KOPT-K1 (cell line): ENCODE results near the gene IDE.

Source experiments
- H3K27ac ChIP-seq: fragments of 200-600 bp; sonication (generic); 2 replicates; pipeline ENCODE4 v1.5.1; 2016; ENCODE audit warnings: antibody characterized with exemption, mild to moderate bottlenecking, low read depth, low read length; ENCODE audit not compliant: poor library complexity, severe bottlenecking
- H3K36me3 ChIP-seq: fragments of 200-600 bp; sonication (generic); 2 replicates; pipeline ENCODE4 v1.5.1; 2017; ENCODE audit warnings: antibody characterized with exemption, mild to moderate bottlenecking, low read length, moderate library complexity; ENCODE audit not compliant: insufficient read depth
- H3K9me3 ChIP-seq: fragments of 200-600 bp; sonication (generic); 2 replicates; pipeline ENCODE4 v1.5.1; 2017; ENCODE audit warnings: antibody characterized with exemption, low read length, mild to moderate bottlenecking; ENCODE audit not compliant: insufficient read depth, poor library complexity, severe bottlenecking

Gene IDE

DNA sequence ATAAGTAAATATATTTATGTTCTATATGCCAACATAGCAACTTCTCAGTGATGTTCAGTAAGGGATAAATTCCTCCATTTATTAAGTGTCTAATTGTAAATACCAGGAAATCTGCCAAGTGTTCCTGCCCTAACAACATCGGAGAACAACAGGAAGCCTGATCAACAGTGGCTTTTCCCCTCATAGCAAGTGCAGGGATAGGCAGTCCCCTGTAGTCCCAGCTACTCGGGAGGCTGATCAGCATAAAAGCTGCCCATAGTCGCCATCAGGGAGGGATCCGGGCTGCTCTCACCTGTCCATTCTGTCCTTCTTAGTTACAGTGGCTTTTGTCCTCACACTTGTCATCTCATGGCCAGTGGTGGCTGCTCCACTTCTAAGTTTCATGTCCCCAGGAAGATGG lies 141.3 kb downstream of the IDE start:
- no peaks in the 10 kb centered on the region for H3K36me3 ChIP-seq
- no peak overlapping the region for H3K27ac ChIP-seq
- H3K9me3 ChIP-seq: no peaks in the 10 kb centered on the region

GRCh38 chr10:92430103-92430502 lies 143.8 kb downstream of the IDE start:
- Histone ChIP-seq H3K27ac (no peak overlapping the region), H3K9me3 (no peaks in the 10 kb centered on the region), H3K36me3 (no peaks in the 10 kb centered on the region)

DNA sequence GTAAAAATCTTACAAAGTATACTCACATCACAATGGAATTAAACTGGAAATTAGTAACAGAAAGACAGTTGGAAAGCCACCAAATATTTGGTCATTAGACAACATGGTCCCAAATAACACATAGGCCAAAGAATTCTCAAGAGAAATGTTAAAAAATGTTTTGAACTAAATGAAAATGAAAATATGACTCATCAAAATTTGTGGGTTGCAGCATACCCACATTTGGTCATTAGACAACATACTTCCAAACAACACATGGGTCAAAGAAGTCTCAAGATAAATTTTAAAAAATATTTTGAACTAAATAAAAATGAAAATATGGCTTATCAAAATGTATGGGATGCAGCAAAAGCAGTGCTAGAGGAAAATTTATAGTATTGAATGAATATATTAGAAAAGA lies 152.3 kb downstream of the IDE start:
- H3K27ac ChIP-seq: no peak overlapping the region
- H3K9me3 ChIP-seq: peaks cover 16% of the 10 kb centered on the region
- no peaks in the 10 kb centered on the region for H3K36me3 ChIP-seq

GRCh38 chr10:92420546-92421275 lies 153.2 kb downstream of the IDE start:
- H3K27ac ChIP-seq: no peak overlapping the region
- no peaks in the 10 kb centered on the region for H3K36me3 ChIP-seq
- peaks cover 24% of the 10 kb centered on the region for H3K9me3 ChIP-seq

DNA sequence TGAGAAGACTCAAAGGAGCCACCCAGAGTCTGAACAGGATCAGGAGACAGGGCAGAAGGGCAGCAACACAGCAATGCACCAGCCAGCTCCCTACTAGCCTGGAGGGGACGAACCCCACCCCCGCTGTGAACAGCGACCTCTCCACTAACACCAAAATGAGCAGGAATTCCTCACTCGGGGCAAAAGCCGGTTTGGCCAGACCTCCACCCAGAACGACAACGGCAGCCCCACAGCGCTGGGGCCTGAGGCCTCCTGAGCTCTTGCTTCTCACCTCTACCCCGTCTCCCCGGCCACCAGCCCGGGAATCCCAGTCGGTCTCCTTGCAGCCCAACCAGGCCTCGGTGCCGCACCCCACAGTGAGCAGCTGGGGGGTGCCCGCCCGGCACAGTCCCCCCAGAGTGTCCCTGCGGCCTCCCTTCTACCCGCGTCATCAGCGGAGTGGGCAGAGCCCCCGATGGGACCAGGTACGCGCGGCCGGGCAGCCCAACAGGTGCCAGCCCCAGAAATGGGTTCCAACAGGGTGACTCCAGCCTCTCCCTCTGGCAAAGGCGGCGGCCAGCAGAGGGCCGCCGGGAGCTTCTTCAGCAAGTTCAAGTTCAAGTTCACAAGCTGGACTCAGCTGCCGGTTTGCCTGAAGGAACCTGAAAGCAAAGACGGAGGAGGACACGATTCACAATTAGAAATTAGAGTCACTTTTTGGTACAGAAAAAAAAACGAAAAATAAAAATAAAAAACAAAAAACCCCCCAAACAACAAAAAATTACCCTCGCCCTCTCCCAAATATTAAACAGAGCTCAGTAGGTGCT lies 153.9 kb downstream of the IDE start:
- H3K27ac ChIP-seq: no peak overlapping the region
- H3K9me3 ChIP-seq: peaks cover 25% of the 10 kb centered on the region
- no peaks in the 10 kb centered on the region for H3K36me3 ChIP-seq

GRCh38 chr10:92418891-92419290 lies 155.0 kb downstream of the IDE start:
- Histone ChIP-seq H3K27ac (no peak overlapping the region), H3K9me3 (peaks cover 25% of the 10 kb centered on the region), H3K36me3 (no peaks in the 10 kb centered on the region)

DNA sequence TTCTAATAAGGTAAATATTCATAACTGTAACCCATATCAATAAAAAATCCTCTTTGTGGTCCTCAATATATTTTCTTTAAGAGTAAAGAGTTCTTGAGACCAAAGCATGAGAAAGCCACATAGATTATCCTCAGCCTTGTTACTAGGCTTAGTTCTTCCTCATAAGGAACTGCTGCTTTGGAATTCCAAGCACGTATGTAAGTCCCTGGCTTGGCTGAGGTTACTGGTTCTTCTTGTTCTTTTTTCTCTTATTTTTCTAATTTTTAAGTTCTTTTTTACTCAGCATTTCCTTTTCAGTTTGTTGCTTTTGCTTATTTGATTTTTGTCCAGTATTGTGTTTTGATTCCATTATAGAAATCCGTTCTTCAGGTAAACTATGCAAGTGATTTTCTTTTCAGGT lies 155.7 kb downstream of the IDE start:
- Histone ChIP-seq H3K36me3 (no peaks in the 10 kb centered on the region), H3K27ac (no peak overlapping the region), H3K9me3 (peaks cover 25% of the 10 kb centered on the region)

DNA sequence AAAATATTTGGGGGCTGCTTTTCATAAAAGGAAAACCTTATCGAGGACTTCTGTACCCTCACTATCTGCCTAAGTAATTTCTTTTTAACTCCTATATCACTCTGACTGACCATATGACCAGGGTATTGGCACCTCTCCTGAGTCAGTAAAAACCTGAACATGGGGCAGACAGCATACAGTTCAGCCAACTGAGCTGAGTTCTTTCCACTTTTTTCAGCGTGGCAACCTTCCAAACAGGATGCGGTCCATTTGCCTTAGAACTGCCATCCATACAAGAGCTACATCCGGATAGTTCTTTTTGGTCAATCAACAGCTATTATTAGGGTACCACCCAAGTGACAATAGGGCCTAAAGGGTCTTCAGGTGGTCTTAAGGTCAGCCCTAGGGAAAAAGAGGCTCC lies 160.4 kb downstream of the IDE start:
- Histone ChIP-seq H3K36me3 (no peaks in the 10 kb centered on the region), H3K9me3 (peaks cover 11% of the 10 kb centered on the region), H3K27ac (no peak overlapping the region)

DNA sequence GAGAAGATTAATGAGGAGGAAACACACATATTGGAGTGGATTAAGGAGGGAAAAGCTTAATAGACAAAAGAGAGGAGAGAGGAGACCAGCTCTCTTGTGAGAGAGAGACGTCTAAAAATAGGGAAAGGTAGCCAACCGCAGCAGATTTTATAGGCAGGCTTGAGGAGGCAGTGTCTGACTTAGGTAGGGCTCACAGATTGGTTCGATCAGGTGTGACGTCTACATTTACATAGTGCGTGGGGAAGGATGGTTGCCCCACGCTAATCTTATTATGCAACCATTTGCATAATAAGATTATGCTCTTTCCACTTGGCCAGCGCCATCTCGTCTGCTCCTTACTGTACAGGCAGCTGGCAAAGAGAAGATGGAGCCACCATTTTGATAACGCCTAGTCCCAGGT lies 160.9 kb downstream of the IDE start:
- Histone ChIP-seq H3K9me3 (peaks cover 11% of the 10 kb centered on the region), H3K27ac (no peak overlapping the region), H3K36me3 (no peaks in the 10 kb centered on the region)

DNA sequence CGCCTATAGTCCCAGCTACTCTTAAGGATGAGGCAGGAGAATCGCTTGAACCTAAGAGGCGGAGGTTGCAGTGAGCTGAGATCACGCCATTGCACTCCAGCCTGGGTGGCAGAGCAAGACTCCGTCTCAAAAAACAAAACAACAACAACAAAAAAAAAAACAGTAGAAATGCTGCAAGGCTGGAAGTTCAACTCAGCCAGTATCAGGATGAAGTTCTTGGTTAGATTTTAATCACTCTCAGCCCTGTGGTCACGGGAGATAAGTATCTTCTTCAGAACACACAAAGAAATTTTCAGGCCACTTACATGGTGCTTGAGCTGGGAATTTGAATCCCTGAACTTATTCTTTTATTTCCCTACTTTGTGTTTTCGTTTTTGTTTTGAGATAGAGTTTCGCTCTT lies 162.5 kb downstream of the IDE start:
- Histone ChIP-seq H3K27ac (no peak overlapping the region), H3K9me3 (peaks cover 7% of the 10 kb centered on the region), H3K36me3 (no peaks in the 10 kb centered on the region)

DNA sequence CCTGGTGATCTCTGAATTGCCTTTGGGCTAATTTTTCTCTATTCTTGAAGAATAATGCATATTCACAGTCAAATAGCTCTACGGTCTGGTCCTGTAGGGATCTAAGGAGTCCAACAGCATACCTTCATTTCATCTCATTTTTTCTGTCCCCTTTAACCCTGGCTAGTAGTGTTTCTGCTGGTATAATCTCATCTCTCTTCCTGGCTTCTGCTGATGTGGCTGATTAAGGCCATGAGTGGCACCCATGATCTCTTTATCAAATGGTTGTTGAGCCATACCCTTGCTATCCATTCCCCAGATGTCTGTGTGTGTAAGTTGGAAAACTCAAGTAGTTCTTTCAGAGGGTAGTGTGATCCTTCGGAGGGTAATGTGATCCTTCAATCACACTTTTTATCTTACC lies 163.4 kb downstream of the IDE start:
- Histone ChIP-seq H3K9me3 (no peaks in the 10 kb centered on the region), H3K36me3 (no peaks in the 10 kb centered on the region), H3K27ac (no peak overlapping the region)

GRCh38 chr10:92408017-92408361 lies 165.9 kb downstream of the IDE start:
- Histone ChIP-seq H3K27ac (no peak overlapping the region), H3K36me3 (no peaks in the 10 kb centered on the region), H3K9me3 (no peaks in the 10 kb centered on the region)

DNA sequence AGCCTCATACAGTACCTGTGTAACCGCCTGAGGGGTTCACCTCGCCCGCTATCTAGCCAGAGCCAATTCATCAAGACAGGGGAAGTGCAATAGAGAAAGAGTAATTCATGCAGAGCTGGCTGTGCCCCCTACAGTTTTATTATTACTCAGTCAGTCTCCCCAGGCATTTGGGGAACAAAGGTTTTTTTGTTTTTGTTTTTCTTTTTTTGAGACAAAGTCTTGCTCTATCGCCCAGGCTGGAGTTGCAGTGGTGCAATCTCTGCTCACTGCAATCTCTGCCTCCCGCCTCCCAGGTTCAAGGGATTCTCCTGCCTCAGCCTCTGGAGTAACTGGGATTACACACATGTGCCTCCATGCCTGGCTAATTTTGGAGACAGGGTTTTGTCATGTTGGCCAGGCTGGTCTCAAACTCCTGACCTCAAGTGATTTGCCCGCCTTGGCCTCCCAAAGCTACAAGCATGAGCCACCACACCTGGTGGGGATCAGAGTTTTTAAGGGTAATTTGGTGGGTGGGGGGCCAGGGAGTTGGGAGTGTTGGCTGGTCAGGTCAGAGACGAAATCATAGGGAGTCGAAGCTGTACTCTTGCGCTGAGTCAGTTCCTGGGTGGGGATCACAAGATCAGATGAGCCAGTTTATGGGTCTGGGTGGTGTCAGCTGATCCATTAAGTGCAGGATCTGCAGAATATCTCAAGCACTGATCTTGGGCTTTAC lies 166.4 kb downstream of the IDE start:
- Histone ChIP-seq H3K27ac (no peak overlapping the region), H3K36me3 (no peaks in the 10 kb centered on the region)

GRCh38 chr10:92405419-92405924 lies 168.4 kb downstream of the IDE start:
- no peaks in the 10 kb centered on the region for H3K9me3 ChIP-seq
- H3K27ac ChIP-seq: no peak overlapping the region
- no peaks in the 10 kb centered on the region for H3K36me3 ChIP-seq

More for the DNA sequence above, 166.4 kb downstream of the IDE start:
- no peaks in the 10 kb centered on the region for H3K9me3 ChIP-seq
